EL (cell line): ENCODE results near the gene C19orf81.
A peak's percentile ranks its signal among the peaks of the same experiment; 100 is the strongest.

Experiments
- DNase-seq: peaks from one replicate; pipeline ENCODE4 v3.0.0-alpha.2; 2016

The C19orf81 gene

GRCh38 chr19:50686310-50687032 is 37.2 kb downstream of the C19orf81 start:
- no peak for DNase-seq

- no peak for DNase-seq
Observed at GRCh38 chr19:50688766-50689165, 39.5 kb downstream of the C19orf81 start.

GRCh38 chr19:50690439-50690838 is 41.2 kb downstream of the C19orf81 start:
- DNase-seq: no peak

GRCh38 chr19:50693064-50693975 is 44.1 kb downstream of the C19orf81 start:
- no peak for DNase-seq

- DNase-seq: no peak
Observed at GRCh38 chr19:50694815-50695145, 45.5 kb downstream of the C19orf81 start.

- DNase-seq: no peak
Observed at GRCh38 chr19:50695251-50696093, 46.2 kb downstream of the C19orf81 start.

GRCh38 chr19:50696094-50696483 is 46.8 kb downstream of the C19orf81 start:
- no peak for DNase-seq

- no peak for DNase-seq
Observed at GRCh38 chr19:50697414-50698124, 48.3 kb downstream of the C19orf81 start.

- no peak for DNase-seq
Observed at GRCh38 chr19:50701367-50701985, 52.2 kb downstream of the C19orf81 start.

- DNase-seq: no peak
Observed at GRCh38 chr19:50702158-50702870, 53.1 kb downstream of the C19orf81 start.

- DNase-seq: peak; percentile 27
Observed at GRCh38 chr19:50702871-50703829, 53.9 kb downstream of the C19orf81 start.

- DNase-seq: no peak
Observed at GRCh38 chr19:50703915-50704796, 54.9 kb downstream of the C19orf81 start.

- peak; percentile 79 for DNase-seq
Observed at GRCh38 chr19:50705422-50706019, 56.3 kb downstream of the C19orf81 start.

- DNase-seq: no peak
Observed at GRCh38 chr19:50706387-50706786, 57.1 kb downstream of the C19orf81 start.

- DNase-seq: no peak
Observed at GRCh38 chr19:50708179-50708879, 59.1 kb downstream of the C19orf81 start.
